GM12891 (cell line): ENCODE results near the gene SLC7A10.

ENCODE experiments used
- POLR2AphosphoS5 ChIP-seq: IDR thresholded peaks from 2 replicates; pipeline ENCODE4 v1.6.1; 2011; ENCODE audit warnings: low read depth, low read length, control low read depth
- POU2F2 ChIP-seq: IDR thresholded peaks from 2 replicates; pipeline ENCODE4 v1.6.1; 2011; ENCODE audit warnings: low read depth, mild to moderate bottlenecking, control low read depth, low read length, moderate library complexity
- TAF1 ChIP-seq: IDR thresholded peaks from 2 replicates; pipeline ENCODE4 v1.6.1; 2011; ENCODE audit warnings: low read depth, low read length, control low read depth

DNA sequence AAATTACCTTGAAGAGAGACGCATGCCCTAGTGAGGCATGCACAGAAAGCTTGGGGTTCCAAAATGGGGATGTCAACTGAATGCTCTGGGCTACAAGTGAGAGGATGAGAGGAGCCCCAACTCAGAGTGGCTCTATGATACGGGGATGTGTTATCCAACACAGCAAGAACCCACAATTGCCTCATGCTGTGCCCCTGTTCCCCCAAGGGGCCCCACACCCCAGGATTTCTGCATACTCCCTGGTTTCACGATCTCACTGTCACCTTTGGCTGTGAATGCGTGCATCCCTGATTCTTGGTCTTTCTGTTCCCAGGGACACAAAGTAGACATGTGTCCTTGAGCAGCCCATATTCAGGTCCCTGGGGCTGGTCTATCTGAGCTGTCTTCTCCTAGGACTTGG is 64.4 kb downstream of the SLC7A10 start:
- TF ChIP-seq POLR2AphosphoS5 (no peak), POU2F2 (no peak), TAF1 (no peak)
